ENCODE data around the gene ZNF773. TPM values are rescaled to one million over a fixed set of nuclear protein-coding genes. Genes with fewer than 3 reads are reported as not detected.

ZNF773 gene
- total and polyA plus RNA-seq, 4 donors: 1.4 to 7.4 (median 4.5) TPM

DNA sequence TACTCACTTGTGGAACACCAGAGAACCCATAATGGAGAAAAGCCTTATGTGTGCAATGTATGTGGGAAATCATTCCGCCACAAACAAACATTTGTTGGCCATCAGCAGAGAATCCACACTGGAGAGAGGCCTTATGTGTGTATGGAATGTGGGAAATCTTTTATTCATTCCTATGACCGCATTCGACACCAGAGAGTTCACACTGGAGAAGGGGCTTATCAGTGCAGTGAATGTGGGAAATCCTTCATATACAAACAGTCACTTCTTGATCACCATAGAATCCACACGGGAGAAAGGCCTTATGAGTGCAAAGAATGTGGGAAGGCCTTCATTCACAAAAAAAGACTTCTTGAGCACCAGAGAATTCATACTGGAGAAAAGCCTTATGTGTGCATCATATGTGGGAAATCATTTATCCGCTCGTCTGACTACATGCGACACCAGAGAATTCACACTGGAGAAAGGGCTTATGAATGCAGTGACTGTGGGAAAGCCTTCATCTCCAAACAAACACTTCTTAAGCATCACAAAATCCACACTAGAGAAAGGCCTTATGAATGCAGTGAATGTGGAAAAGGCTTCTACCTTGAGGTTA lies 38.3 kb downstream of the ZNF773 start:
- Histone ChIP-seq H3K36me3 (ENCODE audit: control insufficient read depth in 4 of 4, insufficient read depth in 3 of 4, low read depth in 1 of 4, low read length in 3 of 4) (peaks cover 11 to 69% (median 65%) of the 10 kb centered on the region in 4 donors), H3K4me3 (ENCODE audit: low read depth in 1 of 3, low read length in 3 of 3) (peak overlapping the region in 2 of 3 donors; percentile 51 to 78)
- WGBS: 99% methylated on average over 7 of the region's 7 CpGs

DNA sequence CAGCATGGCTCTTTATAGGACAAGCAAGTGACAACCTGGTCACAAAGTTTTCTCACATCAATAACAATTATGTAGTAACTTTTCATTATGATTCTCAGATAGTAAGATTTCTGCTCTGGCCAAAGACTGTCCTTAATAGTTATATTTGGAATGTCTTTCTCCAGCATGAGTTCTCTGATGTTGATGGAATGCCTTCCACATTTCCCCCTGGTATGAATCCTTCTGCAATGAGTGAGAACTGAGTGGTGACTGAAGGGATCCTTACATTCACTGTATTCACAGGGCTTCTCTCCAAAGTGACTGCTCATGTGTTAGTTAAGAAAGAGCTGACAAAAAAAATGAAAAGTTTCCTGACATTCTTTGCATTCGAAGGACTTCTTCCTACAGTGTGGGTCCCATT lies 46.8 kb downstream of the ZNF773 start:
- H3K36me3 ChIP-seq (ENCODE audit: control insufficient read depth in 4 of 4, insufficient read depth in 3 of 4, low read depth in 1 of 4, low read length in 3 of 4): peaks cover 45 to 94% (median 88%) of the 10 kb centered on the region in 4 donors
- H3K4me3 ChIP-seq (ENCODE audit: low read depth in 1 of 3, low read length in 3 of 3): peak overlapping the region in 2 of 3 donors; percentile 22 to 80

More for the DNA sequence above, 38.3 kb downstream of the ZNF773 start:
- TF ChIP-seq, protein P1, sequence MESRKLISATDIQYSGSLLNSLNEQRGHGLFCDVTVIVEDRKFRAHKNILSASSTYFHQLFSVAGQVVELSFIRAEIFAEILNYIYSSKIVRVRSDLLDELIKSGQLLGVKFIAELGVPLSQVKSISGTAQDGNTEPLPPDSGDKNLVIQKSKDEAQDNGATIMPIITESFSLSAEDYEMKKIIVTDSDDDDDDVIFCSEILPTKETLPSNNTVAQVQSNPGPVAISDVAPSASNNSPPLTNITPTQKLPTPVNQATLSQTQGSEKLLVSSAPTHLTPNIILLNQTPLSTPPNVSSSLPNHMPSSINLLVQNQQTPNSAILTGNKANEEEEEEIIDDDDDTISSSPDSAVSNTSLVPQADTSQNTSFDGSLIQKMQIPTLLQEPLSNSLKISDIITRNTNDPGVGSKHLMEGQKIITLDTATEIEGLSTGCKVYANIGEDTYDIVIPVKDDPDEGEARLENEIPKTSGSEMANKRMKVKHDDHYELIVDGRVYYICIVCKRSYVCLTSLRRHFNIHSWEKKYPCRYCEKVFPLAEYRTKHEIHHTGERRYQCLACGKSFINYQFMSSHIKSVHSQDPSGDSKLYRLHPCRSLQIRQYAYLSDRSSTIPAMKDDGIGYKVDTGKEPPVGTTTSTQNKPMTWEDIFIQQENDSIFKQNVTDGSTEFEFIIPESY (IDR thresholded peaks at IDR 0.05): no peak
- TF ChIP-seq EGR1 (IDR thresholded peaks at IDR 0.05; ENCODE audit: low read depth in 2 of 2) (no peak), RXRA (IDR thresholded peaks at IDR 0.05) (no peak), FOXA2 (IDR thresholded peaks at IDR 0.05) (no peak), SP1 (IDR thresholded peaks at IDR 0.05) (no peak), FOXA1 (IDR thresholded peaks at IDR 0.05) (no peak), GABPA (IDR thresholded peaks at IDR 0.05 in 1 of 2, conservative IDR thresholded peaks at IDR 0.05 in 1 of 2) (no peak), RAD21 (IDR thresholded peaks at IDR 0.05) (no peak)
- TF ChIP-seq, protein P2, sequence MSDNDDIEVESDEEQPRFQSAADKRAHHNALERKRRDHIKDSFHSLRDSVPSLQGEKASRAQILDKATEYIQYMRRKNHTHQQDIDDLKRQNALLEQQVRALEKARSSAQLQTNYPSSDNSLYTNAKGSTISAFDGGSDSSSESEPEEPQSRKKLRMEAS (IDR thresholded peaks at IDR 0.05): no peak
- TF ChIP-seq, protein P3, sequence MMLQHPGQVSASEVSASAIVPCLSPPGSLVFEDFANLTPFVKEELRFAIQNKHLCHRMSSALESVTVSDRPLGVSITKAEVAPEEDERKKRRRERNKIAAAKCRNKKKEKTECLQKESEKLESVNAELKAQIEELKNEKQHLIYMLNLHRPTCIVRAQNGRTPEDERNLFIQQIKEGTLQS (IDR thresholded peaks at IDR 0.05): no peak
- TF ChIP-seq, protein P4, sequence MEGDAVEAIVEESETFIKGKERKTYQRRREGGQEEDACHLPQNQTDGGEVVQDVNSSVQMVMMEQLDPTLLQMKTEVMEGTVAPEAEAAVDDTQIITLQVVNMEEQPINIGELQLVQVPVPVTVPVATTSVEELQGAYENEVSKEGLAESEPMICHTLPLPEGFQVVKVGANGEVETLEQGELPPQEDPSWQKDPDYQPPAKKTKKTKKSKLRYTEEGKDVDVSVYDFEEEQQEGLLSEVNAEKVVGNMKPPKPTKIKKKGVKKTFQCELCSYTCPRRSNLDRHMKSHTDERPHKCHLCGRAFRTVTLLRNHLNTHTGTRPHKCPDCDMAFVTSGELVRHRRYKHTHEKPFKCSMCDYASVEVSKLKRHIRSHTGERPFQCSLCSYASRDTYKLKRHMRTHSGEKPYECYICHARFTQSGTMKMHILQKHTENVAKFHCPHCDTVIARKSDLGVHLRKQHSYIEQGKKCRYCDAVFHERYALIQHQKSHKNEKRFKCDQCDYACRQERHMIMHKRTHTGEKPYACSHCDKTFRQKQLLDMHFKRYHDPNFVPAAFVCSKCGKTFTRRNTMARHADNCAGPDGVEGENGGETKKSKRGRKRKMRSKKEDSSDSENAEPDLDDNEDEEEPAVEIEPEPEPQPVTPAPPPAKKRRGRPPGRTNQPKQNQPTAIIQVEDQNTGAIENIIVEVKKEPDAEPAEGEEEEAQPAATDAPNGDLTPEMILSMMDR (IDR thresholded peaks at IDR 0.05; ENCODE audit: low read depth, low read length, missing input control): no peak
- Histone ChIP-seq H3K27me3 (ENCODE audit: control insufficient read depth in 4 of 4, insufficient read depth in 4 of 4, low read length in 3 of 4) (no peaks in the 10 kb centered on the region), H3K27ac (ENCODE audit: low read depth in 1 of 2, low read length in 2 of 2) (no peak overlapping the region), H3K9me3 (ENCODE audit: control insufficient read depth in 4 of 4, low read length in 3 of 4) (peaks cover 60 to 97% (median 82%) of the 10 kb centered on the region in 4 donors), H3K4me1 (ENCODE audit: control insufficient read depth in 4 of 4, insufficient read depth in 4 of 4, low read length in 3 of 4) (no peaks in the 10 kb centered on the region), H3K9ac (ENCODE audit: low read depth in 1 of 2, low read length in 2 of 2) (no peak overlapping the region)
- no peak for DNase-seq (ENCODE audit: low spot score)

More for the DNA sequence above, 46.8 kb downstream of the ZNF773 start:
- Histone ChIP-seq H3K27me3 (ENCODE audit: control insufficient read depth in 4 of 4, insufficient read depth in 4 of 4, low read length in 3 of 4) (no peaks in the 10 kb centered on the region), H3K4me1 (ENCODE audit: control insufficient read depth in 4 of 4, insufficient read depth in 4 of 4, low read length in 3 of 4) (no peaks in the 10 kb centered on the region), H3K27ac (ENCODE audit: low read depth in 1 of 2, low read length in 2 of 2) (no peak overlapping the region), H3K9me3 (ENCODE audit: control insufficient read depth in 4 of 4, low read length in 3 of 4) (peaks cover 54 to 97% (median 76%) of the 10 kb centered on the region in 4 donors), H3K9ac (ENCODE audit: low read depth in 1 of 2, low read length in 2 of 2) (no peak overlapping the region)
- TF ChIP-seq, protein P4 (IDR thresholded peaks at IDR 0.05; ENCODE audit: low read depth, low read length, missing input control): no peak
- TF ChIP-seq JUND (IDR thresholded peaks at IDR 0.05) (no peak), FOXA1 (IDR thresholded peaks at IDR 0.05) (no peak), TAF1 (conservative IDR thresholded peaks at IDR 0.05) (no peak), NR2F2 (IDR thresholded peaks at IDR 0.05) (no peak), RXRA (IDR thresholded peaks at IDR 0.05) (no peak), GABPA (IDR thresholded peaks at IDR 0.05 in 1 of 2, conservative IDR thresholded peaks at IDR 0.05 in 1 of 2) (no peak), RAD21 (IDR thresholded peaks at IDR 0.05) (no peak), HNF4G (IDR thresholded peaks at IDR 0.05) (no peak), EGR1 (IDR thresholded peaks at IDR 0.05; ENCODE audit: low read depth in 2 of 2) (no peak)
- TF ChIP-seq, protein P3 (IDR thresholded peaks at IDR 0.05): no peak
- TF ChIP-seq, protein P1 (IDR thresholded peaks at IDR 0.05): no peak
- TF ChIP-seq, protein P2 (IDR thresholded peaks at IDR 0.05): no peak
- 96% methylated on average over 1 of the region's 1 CpG for WGBS
- DNase-seq (ENCODE audit: low spot score): no peak

Data from liver (tissue), 9 donors.